PC-3 (cell line): ENCODE data around the gene FCRL4. TPM values are rescaled to one million over a fixed set of nuclear protein-coding genes. Genes with fewer than 3 reads are reported as not detected.

Source experiments
- ATAC-seq: fragments of 200-7000 bp; cut with Tn5 transposase; 2 replicates; pipeline ENCODE4 v1.9.1; 2020; ENCODE audit warnings: mild to moderate bottlenecking, moderate library complexity
- BruUV-seq: library from RNA; stranded (reverse); fragments of 400-500 nt; replicated peaks from 2 replicates; lab custom pipeline; 2021; lab: Mats Ljungman, UMichigan
- CTCF ChIA-PET: fragments of 300-600 bp; sonication (Branson Sonifier 250); formaldehyde crosslinking; loops from one replicate; lab custom pipeline; 2022; ENCODE audit warnings: antibody characterized with exemption; lab: Charles Lee
- POLR2A ChIA-PET: fragments of 300-600 bp; sonication (Branson Sonifier 250); formaldehyde crosslinking; loops from one replicate; lab custom pipeline; 2022; ENCODE audit warnings: antibody characterized with exemption; ENCODE audit not compliant: unreplicated experiment; lab: Charles Lee
- DNase-seq: peaks from one replicate; pipeline ENCODE4 v3.0.0-alpha.2; 2015
- H2AFZ ChIP-seq: fragments of 300-600 bp; sonication (generic); 2 replicates; pipeline ENCODE4 v1.6.0; 2016; ENCODE audit warnings: antibody characterized with exemption, low read length
- H3F3A ChIP-seq: fragments of 300-600 bp; sonication (generic); one replicate; pipeline ENCODE4 v1.6.0; 2017; ENCODE audit warnings: antibody characterized with exemption, low read length, control low read depth, mild to moderate bottlenecking; ENCODE audit not compliant: unreplicated experiment
- H3K27ac ChIP-seq: fragments of 300-600 bp; sonication (generic); 2 replicates; pipeline ENCODE4 v1.5.1; 2016; ENCODE audit warnings: mild to moderate bottlenecking, low read length
- H3K27me3 ChIP-seq: fragments of 300-600 bp; sonication (generic); 2 replicates; pipeline ENCODE4 v1.6.1; 2016; ENCODE audit warnings: low read length, mixed read lengths
- H3K36me3 ChIP-seq: fragments of 300-600 bp; sonication (generic); 2 replicates; pipeline ENCODE4 v1.6.1; 2016; ENCODE audit warnings: low read depth, mixed run types, low read length, mixed read lengths
- H3K4me1 ChIP-seq: fragments of 300-600 bp; sonication (generic); 2 replicates; pipeline ENCODE4 v1.5.1; 2016; ENCODE audit warnings: low read length; ENCODE audit not compliant: insufficient read depth
- H3K4me2 ChIP-seq: fragments of 300-600 bp; sonication (generic); 2 replicates; pipeline ENCODE4 v1.6.0; 2016; ENCODE audit warnings: low read length
- H3K4me3 ChIP-seq: fragments of 300-600 bp; sonication (generic); 2 replicates; pipeline ENCODE4 v1.5.1; 2016; ENCODE audit warnings: mild to moderate bottlenecking, low read length, mixed read lengths
- H3K79me2 ChIP-seq: fragments of 300-600 bp; sonication (generic); 2 replicates; pipeline ENCODE4 v1.6.1; 2017; ENCODE audit warnings: low read length, mixed read lengths
- H3K9ac ChIP-seq: fragments of 300-600 bp; sonication (generic); 2 replicates; pipeline ENCODE4 v1.6.0; 2016; ENCODE audit warnings: mild to moderate bottlenecking, low read length
- H3K9me2 ChIP-seq: fragments of 300-600 bp; sonication (generic); replicated peaks from 2 replicates; pipeline ENCODE4 v1.6.1; 2016; ENCODE audit warnings: mixed run types, low read length, mixed read lengths
- H3K9me3 ChIP-seq: fragments of 300-600 bp; sonication (generic); 2 replicates; pipeline ENCODE4 v1.6.1; 2016; ENCODE audit warnings: low read length, mixed read lengths
- H4K20me1 ChIP-seq: fragments of 300-600 bp; sonication (generic); 2 replicates; pipeline ENCODE4 v1.6.1; 2016; ENCODE audit warnings: low read length, mixed read lengths
- EZH2 ChIP-seq: fragments of 300-600 bp; sonication (generic); IDR thresholded peaks from one replicate; pipeline ENCODE4 v1.6.1; 2017; ENCODE audit warnings: antibody characterized with exemption, mild to moderate bottlenecking, low read length; ENCODE audit not compliant: unreplicated experiment
- EZH2phosphoT487 ChIP-seq: fragments of 300-600 bp; sonication (generic); IDR thresholded peaks from 2 replicates; pipeline ENCODE4 v1.6.1; 2018; ENCODE audit warnings: mild to moderate bottlenecking, antibody characterized with exemption, low read length, borderline replicate concordance
- intact Hi-C: fragments of 100-400 bp; cut with micrococcal nuclease; formaldehyde crosslinking; loops from 2 replicates; pipeline ENCODE4 v1.9.0; 2023
- total RNA-seq: library from RNA; depleted of rRNA; stranded (reverse); fragments of >200 nt; gene quantifications from 2 replicates; pipeline ENCODE4 v1.2.3, GENCODE V29; 2014
- TF ChIP-seq, protein P1 (sequence below): fragments of 300-600 bp; sonication (generic); conservative IDR thresholded peaks from 2 replicates; pipeline ENCODE4 v1.5.1; 2017; ENCODE audit warnings: antibody characterized with exemption, low read depth, mild to moderate bottlenecking, low read length

The FCRL4 gene
- total RNA-seq, 1 experiment from 2014 or later = not detected

DNA sequence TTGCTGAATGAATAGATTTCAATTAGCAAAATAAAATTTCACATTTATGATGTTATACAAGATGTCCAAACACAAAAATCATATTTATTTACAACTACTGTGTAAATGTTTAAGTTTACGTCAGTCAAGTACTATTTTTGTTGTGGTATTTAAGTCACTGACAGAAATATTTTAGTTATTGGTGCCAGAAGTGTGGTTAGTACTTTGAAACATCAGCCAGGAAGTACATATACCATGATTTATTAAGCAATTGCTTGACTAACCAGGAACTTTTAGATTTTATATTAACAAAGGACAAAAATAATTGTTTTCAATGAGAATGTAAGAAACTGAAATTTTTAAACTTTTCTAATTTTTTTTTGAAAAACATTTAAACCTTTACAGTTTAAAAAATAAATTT is 2.4 kb upstream of the FCRL4 start:
- BruUV-seq = no TSS peak
- POLR2A ChIA-PET = no interaction called here
- no peak overlapping the region for H3K9ac ChIP-seq

DNA sequence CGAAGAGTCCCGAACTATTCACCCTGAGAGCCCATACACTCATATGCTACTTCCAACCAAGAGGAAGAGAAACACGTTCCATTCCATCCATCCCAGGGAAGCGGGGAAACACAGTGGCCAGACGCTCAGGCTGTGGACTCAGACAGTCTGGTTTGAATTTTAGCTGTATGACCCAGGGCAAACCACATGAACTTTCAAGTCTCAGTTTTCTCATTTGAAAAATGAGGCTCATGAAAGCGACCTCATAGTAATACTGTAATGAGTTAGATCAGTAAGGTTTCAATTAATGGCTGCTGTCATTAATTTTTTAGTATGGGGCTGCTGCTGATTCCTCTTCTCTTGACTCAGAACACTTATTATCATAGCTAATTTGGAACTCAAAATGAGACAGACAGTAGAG is 1.5 kb downstream of the FCRL4 start:
- intact Hi-C loops = no loop called here
- no peak overlapping the region for H3K4me3 ChIP-seq
- DNase-seq = no peak
- no peak overlapping the region for H3K9ac ChIP-seq
- TF ChIP-seq, protein P1, sequence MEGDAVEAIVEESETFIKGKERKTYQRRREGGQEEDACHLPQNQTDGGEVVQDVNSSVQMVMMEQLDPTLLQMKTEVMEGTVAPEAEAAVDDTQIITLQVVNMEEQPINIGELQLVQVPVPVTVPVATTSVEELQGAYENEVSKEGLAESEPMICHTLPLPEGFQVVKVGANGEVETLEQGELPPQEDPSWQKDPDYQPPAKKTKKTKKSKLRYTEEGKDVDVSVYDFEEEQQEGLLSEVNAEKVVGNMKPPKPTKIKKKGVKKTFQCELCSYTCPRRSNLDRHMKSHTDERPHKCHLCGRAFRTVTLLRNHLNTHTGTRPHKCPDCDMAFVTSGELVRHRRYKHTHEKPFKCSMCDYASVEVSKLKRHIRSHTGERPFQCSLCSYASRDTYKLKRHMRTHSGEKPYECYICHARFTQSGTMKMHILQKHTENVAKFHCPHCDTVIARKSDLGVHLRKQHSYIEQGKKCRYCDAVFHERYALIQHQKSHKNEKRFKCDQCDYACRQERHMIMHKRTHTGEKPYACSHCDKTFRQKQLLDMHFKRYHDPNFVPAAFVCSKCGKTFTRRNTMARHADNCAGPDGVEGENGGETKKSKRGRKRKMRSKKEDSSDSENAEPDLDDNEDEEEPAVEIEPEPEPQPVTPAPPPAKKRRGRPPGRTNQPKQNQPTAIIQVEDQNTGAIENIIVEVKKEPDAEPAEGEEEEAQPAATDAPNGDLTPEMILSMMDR = no peak
- TF ChIP-seq EZH2 (no peak), EZH2phosphoT487 (no peak)
- H4K20me1 ChIP-seq = no peaks in the 10 kb centered on the region
- no peak for ATAC-seq
- no peak overlapping the region for H3K4me2 ChIP-seq
- H3K27ac ChIP-seq = no peak overlapping the region
- H3K9me3 ChIP-seq = no peaks in the 10 kb centered on the region
- H3K4me1 ChIP-seq = no peaks in the 10 kb centered on the region
- H2AFZ ChIP-seq = no peak overlapping the region
- POLR2A ChIA-PET = no interaction called here
- H3F3A ChIP-seq = no peaks in the 10 kb centered on the region
- no peaks in the 10 kb centered on the region for H3K9me2 ChIP-seq
- CTCF ChIA-PET = no interaction called here
- H3K27me3 ChIP-seq = peaks cover 18% of the 10 kb centered on the region
- H3K79me2 ChIP-seq = no peaks in the 10 kb centered on the region
- no peaks in the 10 kb centered on the region for H3K36me3 ChIP-seq
- no TSS peak for BruUV-seq

More for the DNA sequence above, 2.4 kb upstream of the FCRL4 start:
- H3F3A ChIP-seq = no peaks in the 10 kb centered on the region
- no peak for DNase-seq
- no peaks in the 10 kb centered on the region for H4K20me1 ChIP-seq
- peaks cover 50% of the 10 kb centered on the region for H3K27me3 ChIP-seq
- H3K9me3 ChIP-seq = no peaks in the 10 kb centered on the region
- ATAC-seq = no peak
- no peaks in the 10 kb centered on the region for H3K4me1 ChIP-seq
- H3K36me3 ChIP-seq = no peaks in the 10 kb centered on the region
- H3K4me2 ChIP-seq = no peak overlapping the region
- intact Hi-C loops = no loop called here
- no peaks in the 10 kb centered on the region for H3K79me2 ChIP-seq
- CTCF ChIA-PET = no interaction called here
- no peak overlapping the region for H3K27ac ChIP-seq
- no peaks in the 10 kb centered on the region for H3K9me2 ChIP-seq
- TF ChIP-seq EZH2 = no peak
- no peak for TF ChIP-seq EZH2phosphoT487
- TF ChIP-seq, protein P1 = no peak
- no peak overlapping the region for H2AFZ ChIP-seq
- no peak overlapping the region for H3K4me3 ChIP-seq

DNA sequence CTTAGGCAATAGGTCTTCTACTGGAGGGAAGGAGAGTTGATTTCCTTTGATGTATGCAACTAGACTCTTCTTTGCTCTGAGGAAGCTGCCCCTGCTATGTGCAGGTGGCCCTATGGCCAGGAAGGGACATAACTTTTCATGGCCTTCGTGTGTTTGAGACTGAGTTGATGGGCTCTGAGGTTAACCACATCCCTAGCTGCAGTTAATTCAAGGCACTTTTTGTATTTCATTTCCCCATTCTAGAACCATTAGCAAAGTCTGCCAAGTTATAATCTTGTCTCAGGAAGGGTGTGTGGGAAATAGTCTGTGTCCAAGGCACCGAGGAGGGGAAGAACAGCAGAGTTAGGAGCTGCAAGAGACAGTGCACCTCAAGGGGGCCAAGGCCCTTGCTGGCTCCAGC is 2.5 kb downstream of the FCRL4 start:
- Histone ChIP-seq H3K4me3 (no peak overlapping the region), H3K9me3 (no peaks in the 10 kb centered on the region), H3K27me3 (peaks cover 12% of the 10 kb centered on the region; the same call in 1 of the 2 replicates), H3K9ac (no peak overlapping the region), H3K4me2 (no peak overlapping the region), H3K4me1 (no peaks in the 10 kb centered on the region), H3K9me2 (no peaks in the 10 kb centered on the region), H3K36me3 (no peaks in the 10 kb centered on the region), H3F3A (no peaks in the 10 kb centered on the region), H3K79me2 (no peaks in the 10 kb centered on the region), H4K20me1 (no peaks in the 10 kb centered on the region), H2AFZ (no peak overlapping the region), H3K27ac (no peak overlapping the region)
- ATAC-seq = no peak
- no peak for DNase-seq
- ChIA-PET CTCF (no interaction called here), POLR2A (no interaction called here)
- intact Hi-C loops = no loop called here
- TF ChIP-seq, protein P1 = no peak
- TF ChIP-seq EZH2 (no peak), EZH2phosphoT487 (no peak)
- BruUV-seq = no TSS peak
